Pulmonary artery endothelial cell (primary cell): ENCODE data around the gene TMEM81. TPM values are rescaled to one million over a fixed set of nuclear protein-coding genes. Genes with fewer than 3 reads are reported as not detected.

ENCODE experiments used
- DNase-seq: peaks from one replicate; pipeline ENCODE4 v3.0.0-alpha.2; 2011; ENCODE audit warnings: low read depth, low spot score
- total RNA-seq: library from RNA; depleted of rRNA; stranded (reverse); fragments of >200 nt; gene quantifications from 2 replicates; pipeline ENCODE4 v1.2.3, GENCODE V29; 2014

The TMEM81 gene
- total RNA-seq = 1.2 and 3.0 TPM in 2 replicates

DNA sequence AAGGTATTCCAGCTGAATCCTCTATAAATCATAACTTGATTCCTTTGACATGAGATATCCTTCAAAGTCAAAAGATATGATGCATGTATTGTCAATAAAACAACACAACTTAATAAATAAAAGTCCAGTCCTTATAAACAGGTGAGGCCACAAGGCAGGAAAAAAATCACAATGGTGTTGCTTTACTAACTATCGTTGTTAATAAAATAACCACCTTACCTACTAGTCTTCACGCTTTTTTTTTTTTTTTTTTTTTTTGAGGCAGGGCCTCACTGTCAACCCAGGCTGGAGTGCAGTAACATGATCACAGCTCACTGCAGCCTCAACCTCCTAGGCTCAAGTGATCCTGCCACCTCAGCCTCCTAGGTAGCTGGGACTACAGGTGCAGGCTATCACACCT lies at the start of gene TMEM81:
TSS of gene TMEM81 (minus strand) at position 101 of the 400 bp plus-strand sequence. CDS start 140 bp downstream, outside the sequence.
- DNase-seq = no peak

DNA sequence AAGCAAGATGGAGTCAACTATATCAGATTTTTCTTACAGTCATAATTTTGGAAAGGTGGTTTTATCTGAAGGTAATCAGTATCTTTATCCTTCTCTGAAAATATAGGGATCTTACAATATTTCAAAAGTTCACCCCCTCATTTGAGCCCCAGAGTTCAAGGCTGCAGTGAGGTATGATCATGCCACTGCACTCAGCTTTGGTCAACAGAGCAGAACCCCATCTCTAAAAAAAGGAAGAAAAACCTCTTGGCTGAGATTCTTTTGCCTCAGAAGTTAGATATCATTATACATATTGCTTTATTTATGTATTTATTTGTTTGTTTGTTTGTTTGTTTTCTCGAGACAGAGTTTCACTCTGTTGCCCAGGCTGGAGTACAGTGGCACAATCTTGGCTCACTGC lies 49.0 kb upstream of the TMEM81 start:
- no peak for DNase-seq

GRCh38 chr1:205129447-205130029 lies 45.3 kb upstream of the TMEM81 start:
- no peak for DNase-seq

DNA sequence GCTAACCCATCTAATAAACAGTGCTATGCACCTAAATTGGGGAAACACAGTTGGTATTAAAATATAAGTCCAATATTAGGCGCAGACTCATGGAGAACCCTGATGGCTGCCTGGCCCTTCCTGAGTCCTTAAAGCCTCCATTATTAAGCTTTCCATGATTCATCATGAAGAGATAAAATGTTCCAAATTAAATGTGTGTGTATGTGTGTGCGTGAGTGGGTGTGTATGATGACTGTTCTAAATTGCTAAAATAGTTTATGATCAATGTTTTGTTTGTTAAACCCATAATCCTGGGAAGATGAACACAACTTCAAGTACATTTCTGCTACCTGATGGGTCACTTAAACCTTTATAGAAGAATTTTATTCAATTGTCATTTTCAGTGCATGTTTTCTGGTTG lies 43.8 kb upstream of the TMEM81 start:
- no peak for DNase-seq

GRCh38 chr1:205127646-205128045 lies 43.4 kb upstream of the TMEM81 start:
- no peak for DNase-seq

- no peak for DNase-seq
Observed at GRCh38 chr1:205124726-205125125, 40.5 kb upstream of the TMEM81 start.

GRCh38 chr1:205122489-205122882 lies 38.2 kb upstream of the TMEM81 start:
- DNase-seq = no peak

DNA sequence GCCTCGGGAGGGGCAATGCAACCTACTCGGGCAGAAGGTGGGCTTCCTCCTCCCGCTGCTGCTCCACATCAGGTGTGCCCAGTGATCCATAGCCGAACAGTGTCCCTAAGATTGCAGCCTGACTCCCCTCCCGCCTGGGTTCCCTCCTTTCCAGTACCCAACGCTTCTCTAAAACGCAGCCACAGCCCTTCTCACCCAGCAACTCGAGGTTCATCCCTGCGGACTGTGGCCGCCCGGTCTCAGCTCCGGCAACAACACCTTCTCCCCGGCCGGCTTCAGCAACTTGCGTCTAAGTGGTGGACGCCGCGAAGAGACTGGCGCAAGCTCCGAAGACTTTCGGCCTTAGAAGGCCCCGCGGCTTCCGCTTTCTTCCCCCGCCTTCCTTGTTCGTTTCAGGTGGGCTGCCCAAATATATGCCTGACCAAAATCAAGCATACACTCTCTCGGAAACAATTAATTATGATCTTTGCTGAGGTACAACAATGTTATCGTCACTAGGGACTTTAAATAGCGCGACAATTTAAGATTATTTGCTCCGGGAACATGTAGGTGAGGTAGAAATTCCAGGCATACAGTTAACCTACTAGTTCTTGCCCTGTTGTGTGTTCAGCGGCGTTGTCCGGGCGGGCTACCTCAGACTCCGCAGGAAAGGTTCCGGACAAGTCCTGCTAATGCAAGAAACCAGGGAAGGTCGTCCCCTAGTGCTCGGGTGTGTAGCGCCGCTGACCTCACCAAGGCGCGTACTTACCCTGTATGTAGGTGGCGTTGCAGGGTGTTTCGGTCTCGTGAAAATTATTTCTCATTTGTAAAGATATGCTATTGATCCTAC lies 37.6 kb upstream of the TMEM81 start, which contains the start of gene RBBP5:
TSS of gene RBBP5 (minus strand) at position 319 of the 829 bp plus-strand sequence. CDS start at position 214, 105 bp downstream.
- DNase-seq = peak; percentile 95

DNA sequence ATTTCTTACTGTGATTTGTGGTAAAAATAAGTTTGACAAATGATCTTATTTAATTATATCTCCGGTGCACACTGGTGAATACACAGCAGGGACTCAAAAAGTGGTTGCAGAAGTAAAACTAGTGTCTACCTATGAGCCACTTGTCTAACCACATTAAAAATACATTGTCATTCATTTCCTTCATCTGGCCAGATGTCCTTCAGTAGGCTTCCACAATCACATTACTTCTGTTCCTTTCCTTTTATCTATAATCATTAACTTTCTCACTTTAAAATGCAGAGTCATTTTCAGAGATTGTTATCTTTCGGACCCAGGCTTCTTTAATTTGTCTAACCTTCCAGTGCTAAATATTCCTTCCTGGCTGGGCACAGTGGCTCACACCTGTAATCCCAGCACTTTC lies 34.5 kb upstream of the TMEM81 start:
- DNase-seq = no peak

GRCh38 chr1:205111354-205111753 lies 27.1 kb upstream of the TMEM81 start:
- DNase-seq = no peak

- DNase-seq = no peak
Observed at GRCh38 chr1:205109711-205110110, 25.5 kb upstream of the TMEM81 start.

DNA sequence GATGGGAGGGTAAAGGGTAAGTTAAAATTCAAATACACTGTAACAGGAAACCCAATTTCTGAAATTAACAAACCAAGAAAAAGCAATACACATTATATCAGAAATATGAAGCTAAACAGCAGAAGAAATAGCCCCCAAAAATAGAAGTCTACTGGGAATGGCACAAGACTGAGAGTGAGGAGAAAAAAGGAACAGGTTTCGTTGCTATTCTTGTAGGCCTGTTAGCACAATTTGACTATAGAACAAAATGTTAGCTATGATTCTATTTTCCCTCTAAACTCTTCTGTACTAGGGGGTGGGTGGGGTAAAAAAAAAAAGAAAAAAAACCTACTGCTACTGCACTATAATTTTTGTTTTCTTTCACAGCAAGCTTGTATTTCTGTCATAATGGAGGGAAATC lies 25.0 kb upstream of the TMEM81 start:
- no peak for DNase-seq

DNA sequence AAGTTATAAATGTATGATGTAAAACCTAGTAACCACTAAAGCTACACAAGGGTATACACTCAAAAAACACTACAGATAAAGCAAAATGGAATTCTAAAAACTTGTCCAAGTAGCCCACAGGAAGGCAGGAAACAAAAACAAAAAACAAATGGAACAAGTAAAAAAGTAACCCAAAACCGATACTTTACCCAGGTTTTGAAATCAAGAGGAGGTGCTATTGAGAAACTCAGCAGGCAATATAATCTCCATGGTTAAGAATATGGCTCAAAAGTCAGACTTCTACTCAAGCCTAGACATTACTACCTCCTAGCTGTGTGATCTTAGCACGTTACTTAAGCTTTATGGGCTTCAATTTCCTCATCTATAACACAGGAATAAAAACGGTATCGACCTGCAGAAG lies 24.2 kb upstream of the TMEM81 start:
- no peak for DNase-seq

DNA sequence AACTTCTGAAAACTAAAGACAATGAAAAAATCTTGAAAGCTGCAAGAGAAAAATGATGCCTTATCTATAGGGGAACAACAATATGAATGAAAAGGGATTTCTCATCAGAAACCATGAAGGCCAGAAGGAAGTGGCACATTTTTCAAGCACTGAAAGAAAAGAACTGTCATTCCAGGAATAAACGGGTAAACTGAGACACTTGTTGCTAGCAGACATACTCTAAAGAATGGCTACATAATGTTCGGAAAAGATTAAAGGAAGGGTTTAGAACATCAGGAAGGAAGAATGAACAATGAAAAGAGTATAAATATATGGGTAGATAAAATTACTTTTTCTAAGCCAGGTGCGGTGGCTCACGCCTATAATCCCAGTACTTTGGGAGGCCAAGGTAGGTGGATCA lies 23.1 kb upstream of the TMEM81 start:
- DNase-seq = no peak

- no peak for DNase-seq
Observed at GRCh38 chr1:205102404-205102803, 18.1 kb upstream of the TMEM81 start.

DNA sequence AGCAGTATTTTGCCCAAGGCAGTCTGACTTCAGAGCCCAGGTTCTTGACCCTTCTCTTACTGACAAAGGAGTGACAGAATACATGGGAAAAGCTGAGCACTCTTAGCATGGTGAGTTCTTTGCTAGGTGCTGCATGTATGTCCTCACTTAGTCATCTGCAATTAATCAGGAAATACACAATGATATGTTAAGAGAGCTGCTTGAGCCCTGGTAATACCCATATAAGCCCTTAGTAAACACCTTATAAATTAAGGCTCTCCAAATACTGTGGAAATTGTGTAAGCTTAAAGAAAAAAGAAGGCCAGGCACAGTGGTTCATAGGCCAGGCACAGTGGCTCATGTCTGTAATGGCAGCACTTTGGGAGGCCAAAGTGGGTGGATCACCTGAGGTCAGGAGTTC lies 14.0 kb upstream of the TMEM81 start:
- DNase-seq = no peak

- no peak for DNase-seq
Observed at GRCh38 chr1:205095422-205095821, 11.2 kb upstream of the TMEM81 start.

DNA sequence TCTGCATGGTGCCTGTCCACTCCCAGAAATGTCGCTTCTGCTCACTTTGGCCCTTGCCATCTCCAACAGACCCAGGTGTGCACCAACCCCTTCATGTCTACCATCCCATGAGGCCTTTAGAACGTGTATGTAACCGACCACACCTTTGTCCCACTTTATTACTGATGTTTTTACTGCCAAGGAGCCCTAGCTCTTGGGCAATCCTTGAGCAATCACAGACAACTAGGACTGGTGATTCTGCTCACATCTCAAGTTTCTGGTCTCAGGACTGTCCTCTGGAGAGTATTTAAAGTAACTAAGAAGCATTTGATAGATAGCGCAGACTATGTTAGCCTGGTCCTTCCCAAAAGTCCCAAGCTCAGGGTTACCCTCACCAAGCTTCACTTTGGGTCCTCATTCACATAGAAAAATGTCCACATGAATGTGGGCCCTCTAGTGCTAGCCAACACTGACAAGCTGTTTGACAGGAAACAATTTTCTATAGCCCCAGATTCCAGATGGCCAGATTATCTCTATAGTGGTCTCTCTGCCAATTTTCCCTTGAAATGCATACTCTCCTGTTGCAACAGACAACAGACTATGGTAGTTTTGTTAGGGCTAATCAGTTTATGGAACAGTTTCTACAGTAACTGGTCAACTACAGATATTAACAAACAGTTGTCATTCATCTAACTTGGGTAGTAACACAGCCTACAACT lies 6.9 kb upstream of the TMEM81 start:
- DNase-seq = no peak

GRCh38 chr1:205088341-205088740 lies 4.1 kb upstream of the TMEM81 start:
- no peak for DNase-seq

DNA sequence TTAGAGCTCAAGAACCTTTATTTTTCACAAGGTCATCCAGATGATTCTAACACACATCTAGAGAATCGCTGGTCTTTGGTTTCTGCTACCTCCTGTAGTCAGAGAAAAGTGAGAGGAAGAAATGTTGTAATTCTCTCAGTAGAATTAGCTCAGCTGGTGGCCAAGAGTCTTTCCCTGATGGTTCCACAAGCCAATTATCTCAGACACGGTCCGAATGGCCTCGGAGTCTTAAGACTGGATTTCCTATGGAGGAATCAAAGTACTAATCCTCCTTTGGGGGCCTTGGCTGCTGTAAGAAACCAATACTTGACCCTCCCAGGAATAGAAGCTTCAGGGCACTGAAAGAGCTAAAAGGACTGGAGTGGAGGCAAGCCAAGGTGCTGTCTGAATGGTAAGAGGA lies 1.8 kb downstream of the TMEM81 start:
- no peak for DNase-seq

DNA sequence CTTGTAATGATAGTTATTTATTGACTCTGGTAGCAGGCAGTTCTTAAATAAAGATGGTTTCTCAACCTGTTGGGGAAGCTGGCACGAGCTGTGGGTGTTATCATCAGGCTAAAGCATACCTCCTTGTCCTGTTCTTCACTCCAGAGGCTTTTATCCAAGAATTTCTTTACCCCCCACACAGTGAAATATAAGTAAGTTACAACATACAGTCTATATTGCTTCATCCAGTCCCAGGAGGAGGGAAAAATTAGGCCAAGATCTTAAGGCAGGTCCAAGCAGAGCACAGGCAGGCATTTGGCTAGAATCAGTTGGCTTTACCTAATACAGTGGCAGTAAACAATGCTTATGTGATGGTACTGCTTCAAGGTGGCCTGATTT lies 6.3 kb downstream of the TMEM81 start:
- DNase-seq = no peak

DNA sequence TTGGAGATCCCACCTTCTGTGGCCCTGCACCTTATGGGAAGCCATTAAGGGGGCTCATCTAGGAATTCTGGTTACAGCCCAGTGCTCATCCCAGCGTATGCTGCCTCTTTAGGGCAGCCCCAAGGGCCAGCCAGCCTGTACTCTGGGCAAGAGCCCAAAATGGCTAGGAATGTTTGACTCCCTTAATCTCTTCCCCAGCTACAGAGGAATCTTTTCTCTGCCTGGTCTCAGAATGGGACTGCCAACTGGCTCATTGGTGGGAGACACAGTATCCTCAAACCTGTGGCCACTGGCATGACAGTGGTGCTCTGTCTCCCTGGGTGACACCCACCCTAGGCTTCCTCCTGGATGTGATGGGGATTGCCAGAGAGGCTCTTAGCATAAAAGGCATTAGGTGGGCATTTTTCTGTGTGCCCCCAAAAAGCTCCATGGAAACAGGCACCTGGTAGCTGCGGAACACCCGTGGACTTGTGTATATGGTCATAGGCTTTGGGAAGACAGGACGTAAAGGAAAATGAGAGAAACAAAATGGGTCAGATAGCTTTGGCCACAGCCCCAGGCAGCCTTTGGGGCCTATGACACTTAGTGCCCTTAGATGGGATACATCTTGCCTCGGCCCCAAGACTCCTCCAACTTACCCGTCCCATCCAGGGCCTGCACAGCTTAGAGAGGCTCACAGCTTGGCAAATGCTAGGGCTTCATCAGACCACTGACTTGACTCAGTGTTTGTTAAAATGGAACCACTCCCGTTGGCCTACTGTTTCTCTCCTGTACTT lies 6.9 kb downstream of the TMEM81 start:
- DNase-seq = no peak
